Left lung (tissue), 10 donors: ENCODE data around the gene TP53INP2. TPM values are rescaled to one million over a fixed set of nuclear protein-coding genes. Genes with fewer than 3 reads are reported as not detected.

Experiments used
- ATAC-seq: fragments of 200-7000 bp; cut with Tn5 transposase; one replicate; pipeline ENCODE4 v1.9.1; 2020; ENCODE audit warnings: moderate library complexity
- DNase-seq, 4 donors: peaks; one replicate each; pipeline ENCODE4 v3.0.0-alpha.2; 2013 to 2020
- H3K27ac ChIP-seq, 2 donors: fragments of 200-600 bp; sonication (generic) in 1 of 2; one replicate each; pipeline versions ENCODE4 v1.5.0 to v1.8.0; 2020 to 2021
- H3K27me3 ChIP-seq, 2 donors: fragments of 200-600 bp; sonication (generic) in 1 of 2; one replicate each; pipeline versions ENCODE4 v1.5.0 to v1.8.0; 2020 to 2021
- H3K36me3 ChIP-seq, 2 donors: fragments of 200-600 bp; sonication (generic) in 1 of 2; one replicate each; pipeline versions ENCODE4 v1.5.0 to v1.8.0; 2020 to 2021
- H3K4me1 ChIP-seq, 2 donors: fragments of 200-600 bp; one replicate each; pipeline ENCODE4 v1.8.0; 2021
- H3K4me3 ChIP-seq, 2 donors: fragments of 200-600 bp; sonication (generic) in 1 of 2; one replicate each; pipeline versions ENCODE4 v1.5.0 to v1.8.0; 2020 to 2021; ENCODE audit warnings: mild to moderate bottlenecking in 1 of 2
- H3K9me3 ChIP-seq, 2 donors: fragments of 200-600 bp; sonication (generic) in 1 of 2; one replicate each; pipeline versions ENCODE4 v1.5.0 to v1.8.0; 2020 to 2021
- CTCF ChIP-seq, 2 donors: fragments of 200-600 bp; sonication (generic) in 1 of 2; IDR thresholded peaks; one replicate each; pipeline versions ENCODE4 v1.5.0 to v1.8.0; 2021; ENCODE audit warnings: antibody characterized with exemption in 2 of 2
- intact Hi-C, 2 donors: fragments of 100-400 bp; cut with DNase I; formaldehyde crosslinking; loops; one replicate each; pipeline versions ENCODE4 v1.11.2 to v1.14.2; 2022
- polyA plus RNA-seq, 6 donors: library from polyadenylated mRNA; unstranded; fragments of 120-200 nt; gene quantifications; one replicate each; pipeline ENCODE4 v1.2.1, GENCODE V29; 2013; ENCODE audit not compliant: insufficient read length in 6 of 6
- total RNA-seq, 2 donors: library from RNA; stranded (reverse); fragmentation: NEBNext Ultra II Directional; extraction: Animal tissue kit (Norgen Biotek cat#: 25700); gene quantifications; one replicate each; pipeline ENCODE4 v1.2.1, GENCODE V29; 2021
- donor health status: DM: no; HTN: yes; CAD: no.
- donor health status: DM: no; HTN: no; CAD: no.

TP53INP2 gene
- total and polyA plus RNA-seq, 8 donors, result 5.8 to 41.5 (median 6.9) TPM

- no peaks in the 10 kb centered on the region for H3K27me3 ChIP-seq
- H3K4me3 ChIP-seq, result no peak overlapping the region
- no peak for TF ChIP-seq CTCF (IDR thresholded peaks at IDR 0.05)
- H3K9me3 ChIP-seq, result no peaks in the 10 kb centered on the region
- H3K27ac ChIP-seq, result no peak overlapping the region
- DNase-seq (no peak), ATAC-seq (no peak)
- peaks cover 0 to 85% of the 10 kb centered on the region in 2 donors for H3K36me3 ChIP-seq
- intact Hi-C loops, result no loop called here
- H3K4me1 ChIP-seq, result no peaks in the 10 kb centered on the region
Measured at GRCh38 chr20:34729416-34729815, 25.3 kb downstream of the TP53INP2 start.

GRCh38 chr20:34732523-34732922 is 28.4 kb downstream of the TP53INP2 start:
- peaks cover 0 to 79% of the 10 kb centered on the region in 2 donors for H3K36me3 ChIP-seq
- DNase-seq (no peak), ATAC-seq (no peak)
- H3K9me3 ChIP-seq, result no peaks in the 10 kb centered on the region
- H3K27ac ChIP-seq, result no peak overlapping the region
- H3K4me3 ChIP-seq, result no peak overlapping the region
- H3K4me1 ChIP-seq, result no peaks in the 10 kb centered on the region
- no peaks in the 10 kb centered on the region for H3K27me3 ChIP-seq
- intact Hi-C loops, result no loop called here
- no peak for TF ChIP-seq CTCF (IDR thresholded peaks at IDR 0.05)

- Histone ChIP-seq H3K4me3 (no peak overlapping the region), H3K4me1 (no peaks in the 10 kb centered on the region), H3K36me3 (peaks cover 0 to 74% of the 10 kb centered on the region in 2 donors), H3K9me3 (no peaks in the 10 kb centered on the region), H3K27ac (no peak overlapping the region), H3K27me3 (no peaks in the 10 kb centered on the region)
- no peak for TF ChIP-seq CTCF (IDR thresholded peaks at IDR 0.05)
- DNase-seq (no peak), ATAC-seq (no peak)
- intact Hi-C loops, result no loop called here
Measured at GRCh38 chr20:34736106-34736735, 32.1 kb downstream of the TP53INP2 start.

DNA sequence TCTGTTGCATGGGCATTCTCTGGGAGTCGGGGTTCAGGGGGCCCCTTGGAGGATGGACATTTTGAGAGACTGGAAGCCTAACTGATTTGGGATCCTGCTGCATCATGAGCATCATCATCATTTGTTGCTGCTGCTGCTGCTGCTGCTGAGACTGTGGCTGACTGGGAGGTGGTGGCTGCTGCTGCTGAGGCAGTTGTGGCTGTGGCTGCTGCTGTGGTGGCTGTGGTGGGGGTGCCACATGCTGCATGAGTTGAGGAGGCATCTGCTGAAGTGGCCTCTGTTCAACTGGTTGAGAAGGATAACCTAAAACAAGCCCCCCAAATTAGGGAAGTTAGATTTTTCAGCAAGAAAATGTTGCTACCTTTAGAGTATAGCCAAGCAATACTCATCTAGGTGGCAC is 38.9 kb downstream of the TP53INP2 start:
- DNase-seq (no peak), ATAC-seq (no peak)
- H3K27ac ChIP-seq, result no peak overlapping the region
- no peak for TF ChIP-seq CTCF (IDR thresholded peaks at IDR 0.05)
- H3K27me3 ChIP-seq, result no peaks in the 10 kb centered on the region
- intact Hi-C loops, result no loop called here
- no peaks in the 10 kb centered on the region for H3K4me1 ChIP-seq
- H3K36me3 ChIP-seq, result peaks cover 0 to 95% of the 10 kb centered on the region in 2 donors
- H3K9me3 ChIP-seq, result no peaks in the 10 kb centered on the region
- H3K4me3 ChIP-seq, result no peak overlapping the region

GRCh38 chr20:34744340-34744739 is 40.2 kb downstream of the TP53INP2 start:
- DNase-seq (no peak), ATAC-seq (no peak)
- TF ChIP-seq CTCF (IDR thresholded peaks at IDR 0.05), result no peak
- H3K9me3 ChIP-seq, result no peaks in the 10 kb centered on the region
- no peaks in the 10 kb centered on the region for H3K4me1 ChIP-seq
- H3K27ac ChIP-seq, result no peak overlapping the region
- intact Hi-C loops, result no loop called here
- no peak overlapping the region for H3K4me3 ChIP-seq
- H3K36me3 ChIP-seq, result peaks cover 0 to 98% of the 10 kb centered on the region in 2 donors
- no peaks in the 10 kb centered on the region for H3K27me3 ChIP-seq
